SK-MEL-5 (cell line): ENCODE measurements around the gene RHOD. TPM values are rescaled to one million over a fixed set of nuclear protein-coding genes. Genes with fewer than 3 reads are reported as not detected.

Experiments used
- DNase-seq: peaks from one replicate; pipeline ENCODE4 v3.0.0-alpha.2; 2016; ENCODE audit warnings: low read depth, low spot score
- in situ Hi-C: cut with HindIII; loops from 2 replicates; pipeline ENCODE4 v1.10.0; 2016; ENCODE audit warnings: low sequenced_read_pairs, high pct_unique_total_duplicates, low pct_unique_long_range_greater_than_20kb
- total RNA-seq: library from RNA; depleted of rRNA; stranded (reverse); fragments of >200 nt; shearing (Covaris generic); gene quantifications from 2 replicates; pipeline ENCODE4 v1.2.3, GENCODE V29; 2014

The RHOD gene
- total RNA-seq, 1 experiment from 2014 or later = not detected

- DNase-seq = peak; percentile 54
- in situ Hi-C loops = no loop called here
Observed at GRCh38 chr11:67053896-67054329, 2.7 kb upstream of the RHOD start.

- in situ Hi-C loops = no loop called here
- no peak for DNase-seq
Observed at GRCh38 chr11:67054346-67054835, 2.3 kb upstream of the RHOD start.

- no peak for DNase-seq
- in situ Hi-C loops = no loop called here
Observed at GRCh38 chr11:67054836-67055523, 1.7 kb upstream of the RHOD start.

GRCh38 chr11:67055812-67056211 lies 835 bp upstream of the RHOD start:
- no peak for DNase-seq
- in situ Hi-C loops = no loop called here

- no peak for DNase-seq
- in situ Hi-C loops = no loop called here
Observed at GRCh38 chr11:67057205-67057672, 592 bp downstream of the RHOD start.

- DNase-seq = no peak
- in situ Hi-C loops = no loop called here
Observed at GRCh38 chr11:67058506-67058905, 1.9 kb downstream of the RHOD start.

- DNase-seq = no peak
- in situ Hi-C loops = no loop called here
Observed at GRCh38 chr11:67059671-67060070, 3.0 kb downstream of the RHOD start.

GRCh38 chr11:67060111-67060522 lies 3.5 kb downstream of the RHOD start:
- in situ Hi-C loops = no loop called here
- DNase-seq = no peak

- no peak for DNase-seq
- in situ Hi-C loops = no loop called here
Observed at GRCh38 chr11:67062526-67063373, 6.1 kb downstream of the RHOD start.

- no peak for DNase-seq
- in situ Hi-C loops = no loop called here
Observed at GRCh38 chr11:67066333-67066709, 9.7 kb downstream of the RHOD start.

GRCh38 chr11:67071420-67072284 lies 15.0 kb downstream of the RHOD start:
- peak; percentile 39 for DNase-seq
- in situ Hi-C loops = no loop called here

- in situ Hi-C loops = no loop called here
- no peak for DNase-seq
Observed at GRCh38 chr11:67072295-67072694, 15.6 kb downstream of the RHOD start.

- in situ Hi-C loops = no loop called here
- DNase-seq = no peak
Observed at GRCh38 chr11:67073908-67074307, 17.3 kb downstream of the RHOD start.

GRCh38 chr11:67076202-67076601 lies 19.6 kb downstream of the RHOD start:
- DNase-seq = no peak
- in situ Hi-C loops = no loop called here

- in situ Hi-C loops = no loop called here
Observed at GRCh38 chr11:67079065-67079705, 22.5 kb downstream of the RHOD start.

GRCh38 chr11:67082071-67082791 lies 25.6 kb downstream of the RHOD start:
- in situ Hi-C loops = no loop called here
- DNase-seq = no peak

More at GRCh38 chr11:67079065-67079705, 22.5 kb downstream of the RHOD start:
- DNase-seq = no peak
